Measurements from ENCODE around the gene THY1.

- TF ChIP-seq CTCF (IDR thresholded peaks at IDR 0.05), result no peak
- TF ChIP-seq POLR2AphosphoS5 (IDR thresholded peaks at IDR 0.05; ENCODE audit: low read depth, low read length), result no peak
Measured at GRCh38 chr11:119424775-119425174, 1.8 kb upstream of the THY1 start.
